Ureter (tissue), 1 donor: ENCODE data around the gene ITM2C. TPM values are rescaled to one million over a fixed set of nuclear protein-coding genes. Genes with fewer than 3 reads are reported as not detected.
A peak's percentile ranks its signal among the peaks of the same experiment; 100 is the strongest.

Source experiments
- DNase-seq: peaks from one replicate; pipeline ENCODE4 v3.0.0-alpha.2; 2020; ENCODE audit warnings: low spot score
- total RNA-seq: library from RNA; stranded (reverse); gene quantifications from one replicate; pipeline ENCODE4 v1.2.4, GENCODE V29; 2023
- donor health status: DM: yes; HTN: yes; CAD: no.

ITM2C gene
- total RNA-seq, 1 donor from 2014 or later = 227 TPM

DNA sequence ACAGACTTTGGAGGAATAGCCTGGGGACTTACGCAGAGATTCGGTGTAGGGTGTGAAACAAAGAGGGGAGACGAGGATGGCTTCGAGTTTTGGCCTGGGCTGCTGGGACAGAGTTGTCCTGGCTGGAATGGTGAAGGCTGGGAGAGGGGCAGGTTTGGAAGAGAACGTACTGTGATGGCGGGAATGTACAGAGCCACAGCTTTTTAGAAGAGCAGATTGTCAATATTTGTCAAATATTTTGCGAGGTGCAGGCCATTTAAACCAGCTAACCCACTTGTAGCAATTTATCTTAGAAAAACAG lies 14.4 kb upstream of the ITM2C start:
- DNase-seq = no peak

DNA sequence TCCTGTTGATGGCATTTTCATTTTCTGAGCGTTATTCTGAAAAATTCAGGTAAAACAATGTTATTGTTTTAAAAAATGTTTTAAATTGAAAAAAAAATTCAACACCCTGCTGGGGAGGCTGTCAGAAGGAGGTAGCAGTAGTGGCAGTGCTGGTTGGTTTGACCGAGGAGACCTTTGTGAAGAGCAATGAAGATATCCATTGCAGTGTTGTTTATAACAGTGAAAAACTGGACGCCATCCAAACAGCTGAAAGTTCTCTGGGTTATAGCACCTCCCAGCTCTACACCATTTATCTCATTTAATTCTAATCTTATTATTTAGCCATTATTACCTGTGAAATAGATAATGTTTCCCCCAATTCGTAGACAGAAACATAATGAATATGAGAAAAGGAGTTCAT lies 12.6 kb upstream of the ITM2C start:
- no peak for DNase-seq

DNA sequence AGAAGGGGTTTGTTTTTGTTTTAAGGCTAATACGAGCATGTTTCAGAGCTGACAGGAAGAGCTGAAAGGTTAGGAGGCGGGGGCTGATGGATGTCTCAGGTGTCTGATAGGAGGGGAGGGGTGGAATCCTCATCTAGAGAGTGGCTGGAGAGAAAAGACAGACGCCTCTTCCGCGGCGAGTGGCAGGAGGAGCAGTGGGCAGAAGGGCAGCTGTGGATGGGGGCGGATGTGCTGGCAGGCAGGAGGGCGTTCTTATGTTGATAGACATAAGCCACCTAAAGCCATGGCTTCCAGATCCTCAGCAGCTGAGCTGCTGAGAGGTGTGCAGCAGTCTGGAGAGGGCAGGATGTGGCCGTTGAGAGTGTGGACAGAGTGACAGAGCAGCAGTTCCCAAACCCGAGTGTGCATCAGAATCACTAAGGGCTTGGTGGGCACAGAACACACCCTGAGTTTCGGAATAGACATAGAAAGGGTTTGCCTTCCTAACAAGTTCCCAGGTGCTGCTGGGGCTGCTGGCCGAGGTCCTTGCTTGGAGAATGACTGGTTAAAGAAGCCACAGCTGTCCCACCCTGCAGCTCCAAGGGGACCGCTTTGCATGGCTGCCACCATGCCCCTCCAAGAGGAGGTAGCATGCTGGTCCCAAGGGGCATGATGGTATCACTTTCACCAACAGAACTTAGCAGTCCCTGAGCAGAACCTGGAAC lies 3.0 kb upstream of the ITM2C start:
- DNase-seq = no peak

DNA sequence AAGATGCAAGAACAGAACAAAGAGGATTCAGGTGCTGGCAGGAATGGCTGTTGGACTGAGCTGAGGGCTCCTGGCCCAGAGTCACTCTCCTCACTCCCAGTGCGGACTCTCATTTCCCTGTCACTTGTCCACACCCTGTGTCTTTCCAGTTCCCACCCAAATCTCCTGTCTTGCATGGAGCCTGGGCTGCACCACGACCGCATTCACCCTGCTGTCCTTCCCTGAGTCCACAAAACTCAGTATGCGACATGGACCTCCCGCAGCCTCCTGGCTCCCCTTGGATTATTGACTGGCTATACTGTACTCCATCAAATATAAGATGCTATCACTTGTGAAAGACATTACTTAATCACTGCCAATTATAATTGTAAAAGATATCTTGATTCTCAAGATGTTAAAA lies 2.5 kb upstream of the ITM2C start:
- DNase-seq = no peak

DNA sequence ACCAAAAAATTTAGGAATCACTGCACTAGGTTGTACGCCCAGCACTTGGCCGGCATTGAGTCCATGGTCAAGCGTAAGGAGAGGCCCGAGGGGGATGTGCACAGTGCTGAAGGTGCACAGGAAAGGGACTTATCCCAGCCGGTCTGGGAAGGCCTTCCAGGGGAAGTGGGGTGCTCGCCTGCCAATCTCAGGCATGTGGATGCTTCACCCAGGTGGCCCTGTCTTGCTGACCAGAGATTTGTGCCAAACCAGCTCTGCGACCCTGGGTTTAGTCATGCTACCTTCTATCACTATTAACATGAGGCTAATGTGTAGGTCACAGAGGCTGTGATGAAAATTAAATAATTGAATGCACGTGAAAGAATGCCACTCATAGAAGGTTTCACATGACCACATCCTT lies 1.7 kb upstream of the ITM2C start:
- DNase-seq = no peak

DNA sequence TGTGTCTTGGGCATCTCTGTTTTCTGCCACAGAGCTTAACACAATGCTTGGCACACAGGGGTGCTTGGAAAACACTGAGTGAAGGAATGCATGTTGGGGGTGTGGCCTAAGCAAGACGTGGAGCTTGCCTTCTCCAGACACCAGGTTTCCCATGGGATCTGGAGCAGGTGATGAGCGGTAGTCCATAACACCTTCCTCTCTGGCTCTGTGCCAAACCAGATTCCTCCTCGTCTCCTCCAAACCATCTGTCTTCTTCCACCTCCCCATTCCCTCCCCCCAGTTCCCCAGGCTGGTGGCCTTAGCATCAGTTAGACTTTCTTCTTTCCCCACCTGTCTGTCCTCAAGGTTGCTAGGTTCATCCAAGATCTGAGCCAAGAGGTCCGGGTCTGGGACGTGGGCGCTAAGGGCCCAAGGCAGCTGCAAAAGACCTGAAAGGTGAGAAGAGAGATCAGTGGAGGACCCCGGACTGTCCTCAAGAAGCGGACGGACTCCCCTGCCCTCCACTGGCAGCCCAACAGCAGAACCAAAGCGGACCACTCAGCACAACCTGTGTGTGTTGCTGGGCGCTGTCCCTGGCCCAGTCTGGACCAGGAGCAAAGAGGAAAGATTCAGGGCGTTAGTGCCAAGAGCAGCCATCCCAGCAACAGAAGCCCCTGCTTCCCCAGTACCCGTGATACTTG lies 1.2 kb upstream of the ITM2C start:
- no peak for DNase-seq

GRCh38 chr2:230864122-230864604 lies 579 bp upstream of the ITM2C start:
- no peak for DNase-seq

- no peak for DNase-seq
Observed at GRCh38 chr2:230865307-230865765, 594 bp downstream of the ITM2C start.

GRCh38 chr2:230865766-230866755 lies 1.3 kb downstream of the ITM2C start:
- peak; percentile 75 for DNase-seq

DNA sequence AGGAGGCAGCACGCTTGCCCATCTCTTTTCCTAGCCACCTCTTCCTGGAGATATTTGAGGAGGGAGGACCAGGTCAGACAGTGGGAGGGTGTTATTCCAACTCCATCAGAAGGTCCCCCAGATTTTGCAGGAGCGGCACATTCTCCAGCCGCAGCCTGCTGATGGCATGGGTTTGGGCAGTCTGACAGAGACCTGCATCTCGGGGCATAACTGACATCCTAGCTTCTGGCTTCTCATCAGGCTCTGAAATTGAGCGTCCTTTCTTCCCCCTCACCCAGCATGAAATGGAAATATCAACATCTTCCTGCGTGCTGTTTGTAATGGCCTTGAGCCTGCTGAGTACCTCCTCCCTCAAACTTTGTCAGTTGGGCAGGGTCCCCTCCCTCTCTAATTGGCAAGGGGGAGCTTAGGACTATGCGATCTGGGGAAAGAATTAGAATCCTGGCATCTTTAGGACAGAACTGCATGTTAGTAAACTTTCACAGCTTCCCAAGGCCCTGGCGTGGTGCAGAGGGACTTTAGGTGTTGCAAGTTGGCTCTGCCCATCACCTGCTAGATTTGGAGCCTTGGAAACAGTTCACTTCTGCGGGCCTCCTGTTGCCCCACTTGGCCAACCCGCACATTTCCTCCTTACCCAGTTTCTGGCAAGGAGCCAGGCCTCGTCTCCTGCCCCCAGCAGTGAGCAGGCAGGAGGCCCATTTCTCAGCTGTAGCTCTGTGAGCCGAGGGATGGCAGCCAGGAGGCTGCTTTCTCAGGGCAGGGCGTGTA lies 2.2 kb downstream of the ITM2C start:
- peak; percentile 74 for DNase-seq

DNA sequence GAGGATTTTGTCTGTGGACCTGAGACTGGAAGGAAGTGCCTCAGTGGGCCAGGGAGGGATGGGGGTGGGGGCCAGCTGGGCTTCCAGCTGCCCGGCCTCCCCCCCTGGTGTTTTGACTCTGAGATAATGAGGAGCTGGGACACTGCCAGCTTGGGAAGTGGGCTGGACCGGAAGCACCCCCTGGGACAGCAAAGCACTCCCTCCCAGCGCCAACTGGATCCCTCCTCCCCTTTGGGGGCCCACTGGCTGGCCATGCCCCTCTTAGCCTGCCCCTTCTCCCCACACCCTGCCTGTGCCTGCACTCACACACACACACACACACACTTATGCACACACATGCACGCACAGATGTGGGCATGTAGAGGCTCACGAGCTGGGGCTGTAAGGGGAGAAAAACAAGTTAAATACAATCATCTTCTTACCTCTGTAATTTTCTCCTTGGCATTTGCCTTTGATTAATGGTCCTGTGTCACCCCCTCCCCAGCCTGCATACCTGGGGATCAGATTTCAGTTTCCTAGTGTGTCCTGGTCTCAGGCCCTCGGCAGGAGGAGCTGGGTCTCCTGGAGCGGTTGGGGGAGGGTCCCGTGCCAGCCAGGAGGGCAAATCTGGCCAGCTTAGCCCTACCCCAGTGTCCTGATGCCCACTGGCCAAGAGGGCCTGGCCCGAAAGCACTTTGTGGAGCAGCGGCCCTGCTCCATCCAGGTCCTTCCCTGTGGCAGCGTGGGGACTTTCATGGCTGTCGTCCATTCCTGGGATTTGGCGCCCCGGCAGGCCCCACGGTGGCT lies 3.6 kb downstream of the ITM2C start:
- DNase-seq = no peak

DNA sequence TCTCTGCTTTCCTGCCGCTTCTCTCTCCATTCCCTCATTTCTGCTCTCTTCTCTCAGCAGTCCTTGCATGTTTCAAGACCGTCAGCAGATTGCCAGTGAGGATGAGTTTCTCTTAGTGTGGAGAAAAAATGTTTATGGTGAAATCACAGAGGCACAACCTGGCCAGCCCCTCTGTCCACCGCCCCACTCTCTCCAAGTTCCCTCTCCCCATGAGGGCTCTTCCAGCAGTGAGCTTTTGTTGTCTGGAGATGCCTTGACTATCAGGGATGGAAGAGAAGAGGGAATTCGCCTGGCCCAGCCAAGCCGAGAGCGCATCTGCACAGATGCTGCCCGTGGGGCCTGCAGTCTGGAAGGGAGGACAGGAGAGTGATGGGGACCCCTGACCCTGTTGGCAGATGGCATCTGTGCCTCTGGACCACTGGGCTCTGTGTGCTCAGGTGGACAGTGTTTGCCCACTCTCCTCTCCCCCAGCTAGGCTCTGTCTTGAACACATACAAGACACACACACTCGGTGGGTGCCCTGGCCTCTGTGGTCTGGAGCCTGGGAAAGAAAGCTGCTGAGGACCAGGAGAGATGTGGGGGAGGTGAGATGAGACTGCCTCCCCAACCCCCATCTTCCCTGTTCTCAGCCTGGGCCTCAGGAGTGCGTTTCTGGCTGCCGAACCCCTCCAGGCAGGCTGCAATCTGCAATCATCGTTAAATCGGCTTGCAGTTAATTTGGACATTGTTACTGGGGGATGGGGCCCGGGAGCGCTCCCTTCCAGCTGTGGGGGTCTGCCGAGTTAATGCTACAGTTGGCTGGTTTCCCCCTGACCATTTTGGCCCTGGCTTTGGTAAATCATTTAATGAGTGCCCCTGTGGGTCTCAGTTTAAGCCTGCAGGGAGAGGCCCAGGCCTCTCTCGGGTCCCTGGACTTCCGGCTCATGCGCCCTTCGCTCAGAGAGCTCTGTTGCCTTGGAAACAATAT lies 4.5 kb downstream of the ITM2C start:
- DNase-seq = peak; percentile 41

DNA sequence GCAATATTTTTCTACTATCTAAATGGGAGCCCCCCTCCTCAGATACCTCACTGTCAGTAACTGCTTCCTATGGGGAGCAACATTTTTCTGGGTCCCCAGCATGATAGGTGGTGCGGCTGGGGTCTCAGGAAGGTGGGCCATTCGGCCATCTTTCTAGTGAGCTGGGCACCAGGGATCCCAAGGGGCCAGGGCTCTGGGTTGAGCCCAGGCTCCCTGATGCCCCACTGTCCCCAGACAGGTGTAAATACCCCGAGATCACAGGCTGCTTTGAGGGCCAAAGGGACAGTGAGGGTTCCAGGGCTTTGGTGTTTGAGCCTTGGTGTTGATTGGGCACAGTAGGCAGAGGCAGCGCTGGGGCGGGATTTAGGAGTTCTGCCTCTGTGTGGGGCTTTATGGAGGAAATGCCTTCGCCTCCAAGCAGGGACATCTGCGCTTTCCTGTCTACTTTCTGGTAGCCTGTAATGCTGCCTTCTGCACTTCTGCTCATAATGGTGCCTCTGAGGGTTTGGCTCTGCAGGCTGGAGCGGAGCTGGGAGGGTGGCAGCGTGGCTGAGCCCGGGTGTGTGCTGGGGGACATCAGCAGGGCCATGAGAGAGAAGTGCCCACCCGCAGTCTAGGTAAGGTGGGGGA lies 5.3 kb downstream of the ITM2C start:
- peak; percentile 45 for DNase-seq

GRCh38 chr2:230870544-230871360 lies 6.0 kb downstream of the ITM2C start:
- DNase-seq = peak; percentile 73

GRCh38 chr2:230871361-230872150 lies 6.8 kb downstream of the ITM2C start:
- peak; percentile 41 for DNase-seq

DNA sequence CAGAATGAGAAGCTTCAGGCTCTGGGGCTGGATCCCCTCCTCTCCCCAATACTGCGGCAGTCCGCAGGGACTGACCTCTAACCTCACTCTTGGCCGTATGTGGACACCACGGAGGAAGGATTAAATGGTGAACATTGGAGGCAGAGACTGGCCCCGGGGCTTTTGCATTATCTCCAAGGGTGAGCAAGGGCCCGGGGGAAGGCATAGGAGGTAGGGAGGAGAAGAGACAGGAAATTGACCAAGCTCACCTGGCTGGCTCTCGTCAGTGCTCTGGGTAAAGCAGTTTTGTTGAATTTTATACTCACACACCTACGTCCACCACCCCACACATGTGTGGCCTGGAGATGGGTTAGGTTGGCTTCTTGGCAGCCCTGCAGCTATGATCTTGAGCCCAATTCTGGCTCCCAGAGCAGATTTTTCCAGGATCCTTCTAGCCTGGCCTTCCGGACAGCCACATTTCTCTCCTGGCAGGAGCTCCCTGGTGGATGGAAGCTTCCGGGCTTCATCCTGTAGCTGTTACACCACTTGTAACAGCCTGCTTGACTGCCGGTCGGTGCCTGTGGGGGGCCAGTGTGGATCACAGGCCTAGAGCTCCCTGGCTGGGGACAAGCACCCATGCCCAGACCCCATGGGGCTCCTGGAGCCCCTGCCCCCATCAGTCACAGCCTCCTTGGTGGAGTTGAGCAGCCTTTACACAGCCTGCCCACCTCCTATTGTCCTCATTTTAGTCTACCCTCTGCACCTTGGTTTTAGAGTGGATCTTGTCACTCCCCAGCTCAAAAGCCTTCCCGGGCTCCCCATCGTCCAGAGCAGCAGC lies 7.6 kb downstream of the ITM2C start:
- DNase-seq = peak; percentile 38
